ENCODE data around the gene CAPN1.

- TF ChIP-seq, protein P1, sequence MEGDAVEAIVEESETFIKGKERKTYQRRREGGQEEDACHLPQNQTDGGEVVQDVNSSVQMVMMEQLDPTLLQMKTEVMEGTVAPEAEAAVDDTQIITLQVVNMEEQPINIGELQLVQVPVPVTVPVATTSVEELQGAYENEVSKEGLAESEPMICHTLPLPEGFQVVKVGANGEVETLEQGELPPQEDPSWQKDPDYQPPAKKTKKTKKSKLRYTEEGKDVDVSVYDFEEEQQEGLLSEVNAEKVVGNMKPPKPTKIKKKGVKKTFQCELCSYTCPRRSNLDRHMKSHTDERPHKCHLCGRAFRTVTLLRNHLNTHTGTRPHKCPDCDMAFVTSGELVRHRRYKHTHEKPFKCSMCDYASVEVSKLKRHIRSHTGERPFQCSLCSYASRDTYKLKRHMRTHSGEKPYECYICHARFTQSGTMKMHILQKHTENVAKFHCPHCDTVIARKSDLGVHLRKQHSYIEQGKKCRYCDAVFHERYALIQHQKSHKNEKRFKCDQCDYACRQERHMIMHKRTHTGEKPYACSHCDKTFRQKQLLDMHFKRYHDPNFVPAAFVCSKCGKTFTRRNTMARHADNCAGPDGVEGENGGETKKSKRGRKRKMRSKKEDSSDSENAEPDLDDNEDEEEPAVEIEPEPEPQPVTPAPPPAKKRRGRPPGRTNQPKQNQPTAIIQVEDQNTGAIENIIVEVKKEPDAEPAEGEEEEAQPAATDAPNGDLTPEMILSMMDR (IDR thresholded peaks at IDR 0.05; ENCODE audit: insufficient read depth, low read length), result no peak
- TF ChIP-seq, protein P2, sequence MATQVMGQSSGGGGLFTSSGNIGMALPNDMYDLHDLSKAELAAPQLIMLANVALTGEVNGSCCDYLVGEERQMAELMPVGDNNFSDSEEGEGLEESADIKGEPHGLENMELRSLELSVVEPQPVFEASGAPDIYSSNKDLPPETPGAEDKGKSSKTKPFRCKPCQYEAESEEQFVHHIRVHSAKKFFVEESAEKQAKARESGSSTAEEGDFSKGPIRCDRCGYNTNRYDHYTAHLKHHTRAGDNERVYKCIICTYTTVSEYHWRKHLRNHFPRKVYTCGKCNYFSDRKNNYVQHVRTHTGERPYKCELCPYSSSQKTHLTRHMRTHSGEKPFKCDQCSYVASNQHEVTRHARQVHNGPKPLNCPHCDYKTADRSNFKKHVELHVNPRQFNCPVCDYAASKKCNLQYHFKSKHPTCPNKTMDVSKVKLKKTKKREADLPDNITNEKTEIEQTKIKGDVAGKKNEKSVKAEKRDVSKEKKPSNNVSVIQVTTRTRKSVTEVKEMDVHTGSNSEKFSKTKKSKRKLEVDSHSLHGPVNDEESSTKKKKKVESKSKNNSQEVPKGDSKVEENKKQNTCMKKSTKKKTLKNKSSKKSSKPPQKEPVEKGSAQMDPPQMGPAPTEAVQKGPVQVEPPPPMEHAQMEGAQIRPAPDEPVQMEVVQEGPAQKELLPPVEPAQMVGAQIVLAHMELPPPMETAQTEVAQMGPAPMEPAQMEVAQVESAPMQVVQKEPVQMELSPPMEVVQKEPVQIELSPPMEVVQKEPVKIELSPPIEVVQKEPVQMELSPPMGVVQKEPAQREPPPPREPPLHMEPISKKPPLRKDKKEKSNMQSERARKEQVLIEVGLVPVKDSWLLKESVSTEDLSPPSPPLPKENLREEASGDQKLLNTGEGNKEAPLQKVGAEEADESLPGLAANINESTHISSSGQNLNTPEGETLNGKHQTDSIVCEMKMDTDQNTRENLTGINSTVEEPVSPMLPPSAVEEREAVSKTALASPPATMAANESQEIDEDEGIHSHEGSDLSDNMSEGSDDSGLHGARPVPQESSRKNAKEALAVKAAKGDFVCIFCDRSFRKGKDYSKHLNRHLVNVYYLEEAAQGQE (IDR thresholded peaks at IDR 0.05; ENCODE audit: insufficient replicate concordance, low read depth), result no peak
- TF ChIP-seq POLR2AphosphoS5 (IDR thresholded peaks at IDR 0.05; ENCODE audit: low read depth) (no peak), GABPA (IDR thresholded peaks at IDR 0.05; ENCODE audit: low read depth) (no peak)
These were observed at the start of gene CAPN1 for GRCh38 chr11:65181569-65182257.
